ENCODE data around the gene MOB3B. TPM values are rescaled to one million over a fixed set of nuclear protein-coding genes. Genes with fewer than 3 reads are reported as not detected.

MOB3B gene
- total RNA-seq, 1 donor from 2014 or later: 21.8 TPM

GRCh38 chr9:27400334-27400880 is 129.2 kb downstream of the MOB3B start:
- Mint-ChIP-seq H3K4me3 (no peak overlapping the region), H3K4me1 (peaks cover 16% of the 10 kb centered on the region), H3K9me3 (peaks cover under 1% of the 10 kb centered on the region), H3K27me3 (ENCODE audit: low read depth) (no peaks in the 10 kb centered on the region), H3K36me3 (ENCODE audit: low read depth) (peaks cover under 1% of the 10 kb centered on the region), H3K27ac (ENCODE audit: unreplicated experiment) (no peak overlapping the region)
- no peak for TF ChIP-seq CTCF (conservative IDR thresholded peaks at IDR 0.05)
- DNase-seq (ENCODE audit: low read depth, low spot score): no peak

- Mint-ChIP-seq H3K27ac (ENCODE audit: unreplicated experiment) (no peak overlapping the region), H3K4me1 (peaks cover 26% of the 10 kb centered on the region), H3K36me3 (ENCODE audit: low read depth) (no peaks in the 10 kb centered on the region), H3K4me3 (no peak overlapping the region), H3K27me3 (ENCODE audit: low read depth) (no peaks in the 10 kb centered on the region), H3K9me3 (no peaks in the 10 kb centered on the region)
- no peak for TF ChIP-seq CTCF (conservative IDR thresholded peaks at IDR 0.05)
- no peak for DNase-seq (ENCODE audit: low read depth, low spot score)
These were observed 130.5 kb downstream of the MOB3B start for GRCh38 chr9:27398982-27399653.

GRCh38 chr9:27396495-27396894 is 133.1 kb downstream of the MOB3B start:
- Mint-ChIP-seq H3K4me3 (no peak overlapping the region), H3K4me1 (peaks cover 46% of the 10 kb centered on the region), H3K36me3 (ENCODE audit: low read depth) (no peaks in the 10 kb centered on the region), H3K27me3 (ENCODE audit: low read depth) (no peaks in the 10 kb centered on the region), H3K9me3 (no peaks in the 10 kb centered on the region), H3K27ac (ENCODE audit: unreplicated experiment) (no peak overlapping the region)
- no peak for TF ChIP-seq CTCF (conservative IDR thresholded peaks at IDR 0.05)
- DNase-seq (ENCODE audit: low read depth, low spot score): no peak

GRCh38 chr9:27395484-27395921 is 134.1 kb downstream of the MOB3B start:
- DNase-seq (ENCODE audit: low read depth, low spot score): no peak
- H3K9me3 Mint-ChIP-seq: no peaks in the 10 kb centered on the region
- no peaks in the 10 kb centered on the region for H3K36me3 Mint-ChIP-seq (ENCODE audit: low read depth)
- TF ChIP-seq CTCF (conservative IDR thresholded peaks at IDR 0.05): no peak
- H3K4me3 Mint-ChIP-seq: no peak overlapping the region
- no peak overlapping the region for H3K27ac Mint-ChIP-seq (ENCODE audit: unreplicated experiment)
- H3K4me1 Mint-ChIP-seq: peaks cover 46% of the 10 kb centered on the region
- H3K27me3 Mint-ChIP-seq (ENCODE audit: low read depth): no peaks in the 10 kb centered on the region

GRCh38 chr9:27394826-27395201 is 134.8 kb downstream of the MOB3B start:
- Mint-ChIP-seq H3K4me1 (peaks cover 46% of the 10 kb centered on the region), H3K27me3 (ENCODE audit: low read depth) (no peaks in the 10 kb centered on the region)
- no peak for DNase-seq (ENCODE audit: low read depth, low spot score)

More at GRCh38 chr9:27394826-27395201, 134.8 kb downstream of the MOB3B start:
- Mint-ChIP-seq H3K9me3 (no peaks in the 10 kb centered on the region), H3K27ac (ENCODE audit: unreplicated experiment) (no peak overlapping the region), H3K36me3 (ENCODE audit: low read depth) (no peaks in the 10 kb centered on the region), H3K4me3 (no peak overlapping the region)
- TF ChIP-seq CTCF (conservative IDR thresholded peaks at IDR 0.05): no peak
